CD14-positive monocyte (primary cell): ENCODE measurements around the gene CCDC77. TPM values are rescaled to one million over a fixed set of nuclear protein-coding genes. Genes with fewer than 3 reads are reported as not detected.

Source experiments
- DNase-seq, 3 donors: peaks; one replicate each; pipeline ENCODE4 v3.0.0-alpha.2; 2011 to 2022
- H2AFZ ChIP-seq: 2 replicates; pipeline ENCODE4 v1.6.0; 2012; ENCODE audit warnings: mild to moderate bottlenecking, low read depth, low read length, inconsistent platforms; ENCODE audit not compliant: insufficient read depth, poor library complexity, severe bottlenecking
- H3K27ac ChIP-seq, 2 donors: 1 replicate in 1 of 2; 2 replicates in 1 of 2; pipeline ENCODE4 v1.5.1; 2012 to 2013; ENCODE audit warnings: low read length in 2 of 2, control low read depth in 1 of 2, inconsistent platforms in 1 of 2, low read depth in 1 of 2, mild to moderate bottlenecking in 1 of 2
- H3K27me3 ChIP-seq, 2 donors: one replicate each; pipeline versions ENCODE4 v1.6.0 to v1.6.1; 2011 to 2013; ENCODE audit warnings: low read length in 2 of 2; ENCODE audit not compliant: control insufficient read depth in 2 of 2, insufficient read depth in 2 of 2
- H3K36me3 ChIP-seq, 2 donors: replicated peaks in 1 of 2; 1 replicate in 1 of 2; 2 replicates in 1 of 2; pipeline versions ENCODE4 v1.5.1 to v1.6.1; 2012 to 2013; ENCODE audit warnings: low read length in 2 of 2, control low read depth in 1 of 2, inconsistent platforms in 1 of 2, mild to moderate bottlenecking in 1 of 2; ENCODE audit not compliant: insufficient read depth in 2 of 2, control insufficient read depth in 1 of 2
- H3K4me1 ChIP-seq, 2 donors: 1 replicate in 1 of 2; 2 replicates in 1 of 2; pipeline versions ENCODE4 v1.5.1 to v1.6.1; 2012 to 2013; ENCODE audit warnings: low read length in 2 of 2, control low read depth in 1 of 2, inconsistent platforms in 1 of 2, mild to moderate bottlenecking in 1 of 2, moderate library complexity in 1 of 2; ENCODE audit not compliant: insufficient read depth in 2 of 2, control insufficient read depth in 1 of 2
- H3K4me2 ChIP-seq: replicated peaks from 2 replicates; pipeline ENCODE3; 2012; ENCODE audit warnings: low read length, moderate library complexity, mild to moderate bottlenecking; ENCODE audit not compliant: poor library complexity, severe bottlenecking; ENCODE audit errors: extremely low read depth
- H3K4me3 ChIP-seq, 3 experiments: fragments of 200-600 bp in 1 of 3; sonication (generic) in 1 of 3; replicated peaks in 1 of 3; 1 replicate in 2 of 3; 2 replicates in 1 of 3; pipeline ENCODE4 v1.5.1; 2011 to 2013; ENCODE audit warnings: low read length in 3 of 3, mild to moderate bottlenecking in 3 of 3, control low read depth in 2 of 3, low read depth in 2 of 3, inconsistent platforms in 1 of 3, moderate library complexity in 1 of 3
- H3K79me2 ChIP-seq: 2 replicates; pipeline ENCODE4 v1.6.0; 2012; ENCODE audit warnings: mild to moderate bottlenecking, control low read depth, inconsistent platforms, low read length, moderate library complexity; ENCODE audit not compliant: insufficient read depth
- H3K9ac ChIP-seq: 2 replicates; pipeline ENCODE4 v1.6.0; 2017; ENCODE audit warnings: low read length, mild to moderate bottlenecking; ENCODE audit not compliant: insufficient read depth, poor library complexity, severe bottlenecking
- H3K9me3 ChIP-seq, 2 donors: replicated peaks in 1 of 2; 1 replicate in 1 of 2; 2 replicates in 1 of 2; pipeline versions ENCODE4 v1.5.1 to v1.6.1; 2012 to 2013; ENCODE audit warnings: low read length in 2 of 2, control low read depth in 1 of 2; ENCODE audit not compliant: control insufficient read depth in 1 of 2, insufficient read depth in 1 of 2
- H4K20me1 ChIP-seq: 2 replicates; pipeline ENCODE4 v1.6.0; 2012; ENCODE audit warnings: mild to moderate bottlenecking, low read length, control low read depth, moderate library complexity; ENCODE audit not compliant: insufficient read depth
- H3K27ac Mint-ChIP-seq, 7 donors: one replicate each; pipeline ENCODE4 v1.8.0; 2020; ENCODE audit warnings: mild to moderate bottlenecking in 7 of 7, mixed read lengths in 7 of 7, moderate library complexity in 6 of 7, inconsistent platforms in 2 of 7
- H3K27me3 Mint-ChIP-seq, 3 donors: one replicate each; pipeline ENCODE4 v1.8.0; 2021 to 2022; ENCODE audit warnings: low read depth in 3 of 3, mild to moderate bottlenecking in 3 of 3, mixed read lengths in 3 of 3, moderate library complexity in 3 of 3, inconsistent platforms in 1 of 3
- H3K36me3 Mint-ChIP-seq, 2 donors: one replicate each; pipeline ENCODE4 v1.8.0; 2020; ENCODE audit warnings: mixed read lengths in 2 of 2, inconsistent platforms in 1 of 2, mild to moderate bottlenecking in 1 of 2
- H3K4me1 Mint-ChIP-seq: one replicate; pipeline ENCODE4 v1.8.0; 2020; ENCODE audit warnings: mild to moderate bottlenecking, mixed read lengths
- H3K4me3 Mint-ChIP-seq, 2 donors: one replicate each; pipeline ENCODE4 v1.8.0; 2020; ENCODE audit warnings: mild to moderate bottlenecking in 2 of 2, mixed read lengths in 2 of 2, moderate library complexity in 1 of 2
- H3K9me3 Mint-ChIP-seq, 7 donors: one replicate each; pipeline ENCODE4 v1.8.0; 2020 to 2022; ENCODE audit warnings: mixed read lengths in 7 of 7, mild to moderate bottlenecking in 6 of 7, moderate library complexity in 6 of 7, inconsistent platforms in 2 of 7
- CTCF ChIP-seq: fragments of 200-600 bp; IDR thresholded peaks from one replicate; pipeline ENCODE4 v1.8.0; 2022; ENCODE audit warnings: antibody characterized with exemption, mild to moderate bottlenecking
- WGBS: methylation state at CpG from one replicate; pipeline ENCODE4 v1.1.5; 2013; ENCODE audit warnings: missing lambda C conversion rate; ENCODE audit not compliant: insufficient coverage; 5-methylcytosine and 5-hydroxymethylcytosine counted together
- intact Hi-C, 2 donors: fragments of 100-400 bp; cut with micrococcal nuclease; formaldehyde crosslinking; loops; one replicate each; pipeline versions ENCODE4 v1.15.0 to v1.15.1; 2023
- polyA plus RNA-seq, 3 donors: library from polyadenylated mRNA; depleted of rRNA in 1 of 3; unstranded in 2 of 3; stranded (reverse) in 1 of 3; fragments of 300-500 nt in 2 of 3; fragments of >200 nt in 1 of 3; fragmentation: Illumina TruSeq in 2 of 3; gene quantifications; 1 replicate in 2 of 3; 2 replicates in 1 of 3; pipeline ENCODE4 v1.2.3, GENCODE V29; 2012 to 2021

The CCDC77 gene
- polyA plus RNA-seq, 3 donors = 4.1 to 7.7 (median 5.1) TPM

- Histone ChIP-seq H3K4me3 (no peak overlapping the region), H3K79me2 (no peaks in the 10 kb centered on the region), H3K27ac (no peak overlapping the region), H3K27me3 (peaks cover 0 to 14% of the 10 kb centered on the region in 2 donors), H3K9ac (no peak overlapping the region), H4K20me1 (no peaks in the 10 kb centered on the region), H3K36me3 (no peaks in the 10 kb centered on the region), H2AFZ (no peak overlapping the region), H3K9me3 (no peaks in the 10 kb centered on the region), H3K4me2 (no peak overlapping the region), H3K4me1 (no peaks in the 10 kb centered on the region)
- no peak overlapping the region for H3K27ac Mint-ChIP-seq
- H3K9me3 Mint-ChIP-seq = no peaks in the 10 kb centered on the region
- no peak overlapping the region for H3K4me3 Mint-ChIP-seq
- peaks cover 21 to 47% (median 37%) of the 10 kb centered on the region in 3 donors for H3K27me3 Mint-ChIP-seq
- DNase-seq = no peak
- no peaks in the 10 kb centered on the region for H3K36me3 Mint-ChIP-seq
- no peak for TF ChIP-seq CTCF
- WGBS = 79% methylated on average over 1 of the region's 9 CpGs
- intact Hi-C loops = no loop called here
- no peaks in the 10 kb centered on the region for H3K4me1 Mint-ChIP-seq
Observed at GRCh38 chr12:473863-474577, 72.6 kb downstream of the CCDC77 start.

- Histone ChIP-seq H3K9ac (no peak overlapping the region), H3K79me2 (no peaks in the 10 kb centered on the region), H3K36me3 (no peaks in the 10 kb centered on the region), H3K9me3 (no peaks in the 10 kb centered on the region), H3K27me3 (peaks cover 0 to 14% of the 10 kb centered on the region in 2 donors), H2AFZ (no peak overlapping the region), H3K4me3 (no peak overlapping the region), H3K27ac (no peak overlapping the region), H4K20me1 (no peaks in the 10 kb centered on the region), H3K4me1 (no peaks in the 10 kb centered on the region), H3K4me2 (no peak overlapping the region)
- intact Hi-C loops = no loop called here
- Mint-ChIP-seq H3K4me1 (no peaks in the 10 kb centered on the region), H3K36me3 (no peaks in the 10 kb centered on the region), H3K4me3 (no peak overlapping the region), H3K27me3 (peaks cover 19 to 44% (median 33%) of the 10 kb centered on the region in 3 donors), H3K9me3 (peaks cover 0 to 1% (median 0%) of the 10 kb centered on the region in 7 donors), H3K27ac (no peak overlapping the region)
- no peak for TF ChIP-seq CTCF
- WGBS = 43% methylated on average over 5 of the region's 5 CpGs
- no peak for DNase-seq
Observed at GRCh38 chr12:475286-475685, 73.8 kb downstream of the CCDC77 start.
